Measurements from ENCODE around the gene TIA1.
A peak's percentile ranks its signal among the peaks of the same experiment; 100 is the strongest.
"Not testable (repeated sequence)": the region's sequence is repeated elsewhere in the genome, so short reads cannot be mapped to it uniquely, and the experiment has no call there.

Gene TIA1

DNA sequence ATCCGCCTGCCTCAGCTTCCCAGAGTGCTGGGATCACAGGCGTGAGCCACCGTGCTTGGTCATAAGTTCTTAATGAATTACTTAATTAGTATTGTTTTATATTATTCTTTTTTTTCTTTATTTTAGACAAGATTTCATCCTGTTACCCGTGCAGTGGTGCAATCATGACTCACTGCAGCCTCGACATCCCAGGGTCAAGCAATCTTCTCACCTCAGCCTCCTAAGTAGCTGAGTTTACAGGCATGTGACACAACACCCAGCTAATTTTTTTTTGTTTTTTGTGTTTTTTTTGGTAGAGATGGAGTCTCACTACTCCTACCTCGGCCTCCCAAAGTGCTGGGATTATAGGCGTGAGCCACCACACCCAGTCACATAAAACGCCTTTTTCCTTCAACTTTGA, 74.9 kb downstream of the TIA1 start:
- Histone ChIP-seq H3K9me3 (replicated peaks; ENCODE audit: insufficient read depth, low read length) (no peaks in the 10 kb centered on the region), H2AFZ (ENCODE audit: low read length) (no peak overlapping the region), H3K4me1 (ENCODE audit: low read length) (no peaks in the 10 kb centered on the region), H3K9ac (ENCODE audit: low read length) (no peak overlapping the region), H4K20me1 (ENCODE audit: insufficient read depth, low read length) (no peaks in the 10 kb centered on the region), H3K27me3 (replicated peaks; ENCODE audit: insufficient read depth, low read length) (no peaks in the 10 kb centered on the region), H3K4me2 (ENCODE audit: low read depth, low read length) (no peak overlapping the region), H3K4me3 (ENCODE audit: low read length) (no peak overlapping the region), H3K27ac (ENCODE audit: low read length) (no peak overlapping the region), H3K9me2 (replicated peaks; ENCODE audit: insufficient read depth, low read length) (no peaks in the 10 kb centered on the region), H3K79me2 (ENCODE audit: low read length) (no peaks in the 10 kb centered on the region), H3K36me3 (replicated peaks; ENCODE audit: insufficient read depth, low read length) (no peaks in the 10 kb centered on the region), H3F3A (ENCODE audit: insufficient read depth, low read length) (no peaks in the 10 kb centered on the region)
- TF ChIP-seq, protein P1, sequence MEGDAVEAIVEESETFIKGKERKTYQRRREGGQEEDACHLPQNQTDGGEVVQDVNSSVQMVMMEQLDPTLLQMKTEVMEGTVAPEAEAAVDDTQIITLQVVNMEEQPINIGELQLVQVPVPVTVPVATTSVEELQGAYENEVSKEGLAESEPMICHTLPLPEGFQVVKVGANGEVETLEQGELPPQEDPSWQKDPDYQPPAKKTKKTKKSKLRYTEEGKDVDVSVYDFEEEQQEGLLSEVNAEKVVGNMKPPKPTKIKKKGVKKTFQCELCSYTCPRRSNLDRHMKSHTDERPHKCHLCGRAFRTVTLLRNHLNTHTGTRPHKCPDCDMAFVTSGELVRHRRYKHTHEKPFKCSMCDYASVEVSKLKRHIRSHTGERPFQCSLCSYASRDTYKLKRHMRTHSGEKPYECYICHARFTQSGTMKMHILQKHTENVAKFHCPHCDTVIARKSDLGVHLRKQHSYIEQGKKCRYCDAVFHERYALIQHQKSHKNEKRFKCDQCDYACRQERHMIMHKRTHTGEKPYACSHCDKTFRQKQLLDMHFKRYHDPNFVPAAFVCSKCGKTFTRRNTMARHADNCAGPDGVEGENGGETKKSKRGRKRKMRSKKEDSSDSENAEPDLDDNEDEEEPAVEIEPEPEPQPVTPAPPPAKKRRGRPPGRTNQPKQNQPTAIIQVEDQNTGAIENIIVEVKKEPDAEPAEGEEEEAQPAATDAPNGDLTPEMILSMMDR (IDR thresholded peaks at IDR 0.05; ENCODE audit: low read length): no peak
- TF ChIP-seq EZH2 (optimal IDR thresholded peaks at IDR 0.05; ENCODE audit: low read depth, low read length): no peak
- TF ChIP-seq EZH2phosphoT487 (IDR thresholded peaks at IDR 0.05; ENCODE audit: low read length): no peak
- DNase-seq: no peak

DNA sequence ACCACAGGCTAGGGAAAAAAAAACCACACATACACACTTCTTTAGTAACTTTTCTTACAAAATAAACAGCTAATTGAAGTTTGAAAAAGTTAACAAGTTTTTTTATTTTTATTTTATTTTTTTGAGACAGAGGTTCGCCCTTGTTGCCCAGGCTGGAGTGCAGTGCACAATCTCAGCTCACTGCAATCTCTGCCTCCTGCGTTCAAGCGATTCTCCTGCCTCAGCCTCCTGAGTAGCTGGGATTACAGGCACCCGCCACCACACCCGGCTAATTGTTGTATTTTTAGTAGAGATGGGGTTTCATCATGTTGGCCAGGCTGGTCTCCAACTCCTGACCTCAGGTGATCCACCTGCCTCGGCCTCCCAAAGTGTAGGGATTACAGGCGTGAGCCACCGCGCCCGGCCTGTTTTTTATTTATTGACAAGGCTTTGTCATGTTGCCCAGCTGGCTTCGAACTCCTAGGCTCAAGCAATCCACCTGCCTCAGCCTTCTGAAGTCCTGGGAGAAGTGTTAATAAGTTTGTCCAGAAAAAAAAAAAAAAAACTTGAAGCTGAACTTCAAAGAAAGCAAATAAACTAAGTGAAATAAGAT, 78.7 kb downstream of the TIA1 start:
- not testable (repeated sequence) for H3F3A ChIP-seq (ENCODE audit: insufficient read depth, low read length); H3K4me3 ChIP-seq (ENCODE audit: low read length); DNase-seq; H3K79me2 ChIP-seq (ENCODE audit: low read length); H3K4me2 ChIP-seq (ENCODE audit: low read depth, low read length); H2AFZ ChIP-seq (ENCODE audit: low read length); H3K9ac ChIP-seq (ENCODE audit: low read length); H4K20me1 ChIP-seq (ENCODE audit: insufficient read depth, low read length); H3K4me1 ChIP-seq (ENCODE audit: low read length); H3K27me3 ChIP-seq (replicated peaks; ENCODE audit: insufficient read depth, low read length); H3K9me3 ChIP-seq (replicated peaks; ENCODE audit: insufficient read depth, low read length); H3K36me3 ChIP-seq (replicated peaks; ENCODE audit: insufficient read depth, low read length); H3K9me2 ChIP-seq (replicated peaks; ENCODE audit: insufficient read depth, low read length); H3K27ac ChIP-seq (ENCODE audit: low read length)

DNA sequence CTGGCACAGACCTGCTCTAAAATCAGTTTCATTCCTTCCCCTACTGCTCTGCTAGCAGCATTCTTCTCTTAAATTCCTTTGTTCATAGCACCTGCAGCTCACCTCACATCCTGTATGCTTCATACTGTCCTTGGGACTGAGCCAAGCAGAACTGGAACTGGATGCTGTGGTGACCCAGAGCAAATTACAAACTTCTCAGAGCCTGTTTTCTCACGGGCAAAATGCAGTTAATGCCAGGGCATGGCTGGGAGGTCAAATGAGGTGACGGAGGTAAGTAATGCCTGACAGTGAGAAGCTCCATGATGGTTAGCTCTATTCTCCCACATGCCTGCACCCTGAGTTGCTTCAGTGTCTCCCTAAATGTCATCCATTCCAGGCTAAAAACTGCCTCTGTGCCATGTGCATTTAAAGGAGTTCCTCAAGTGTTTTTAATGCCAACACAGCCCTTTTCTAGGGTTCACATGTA, 87.3 kb downstream of the TIA1 start:
- peak overlapping the region; percentile 47 for H2AFZ ChIP-seq (ENCODE audit: low read length)
- H3K9ac ChIP-seq (ENCODE audit: low read length): peak overlapping the region; percentile 58; the same call in 1 of the 2 replicates
- H3K4me2 ChIP-seq (ENCODE audit: low read depth, low read length): peak overlapping the region; percentile 76
- H3K9me3 ChIP-seq (replicated peaks; ENCODE audit: insufficient read depth, low read length): no peaks in the 10 kb centered on the region
- H3K36me3 ChIP-seq (replicated peaks; ENCODE audit: insufficient read depth, low read length): 0 out of 2 replicates have a peak, but pooled peaks cover 2% of the 10 kb centered on the region
- H4K20me1 ChIP-seq (ENCODE audit: insufficient read depth, low read length): no peaks in the 10 kb centered on the region
- peak; percentile 91 for DNase-seq
- no peaks in the 10 kb centered on the region for H3K27me3 ChIP-seq (replicated peaks; ENCODE audit: insufficient read depth, low read length)
- H3K9me2 ChIP-seq (replicated peaks; ENCODE audit: insufficient read depth, low read length): no peaks in the 10 kb centered on the region
- TF ChIP-seq, protein P1 (IDR thresholded peaks at IDR 0.05; ENCODE audit: low read length): no peak
- no peak for TF ChIP-seq EZH2phosphoT487 (IDR thresholded peaks at IDR 0.05; ENCODE audit: low read length)
- TF ChIP-seq EZH2 (optimal IDR thresholded peaks at IDR 0.05; ENCODE audit: low read depth, low read length): no peak
- H3F3A ChIP-seq (ENCODE audit: insufficient read depth, low read length): peaks cover 26% of the 10 kb centered on the region
- peak overlapping the region; percentile 2; the same call in 1 of the 2 replicates for H3K4me3 ChIP-seq (ENCODE audit: low read length)
- H3K27ac ChIP-seq (ENCODE audit: low read length): peak overlapping the region; percentile 83
- H3K4me1 ChIP-seq (ENCODE audit: low read length): peaks cover 13% of the 10 kb centered on the region
- no peaks in the 10 kb centered on the region for H3K79me2 ChIP-seq (ENCODE audit: low read length)

DNA sequence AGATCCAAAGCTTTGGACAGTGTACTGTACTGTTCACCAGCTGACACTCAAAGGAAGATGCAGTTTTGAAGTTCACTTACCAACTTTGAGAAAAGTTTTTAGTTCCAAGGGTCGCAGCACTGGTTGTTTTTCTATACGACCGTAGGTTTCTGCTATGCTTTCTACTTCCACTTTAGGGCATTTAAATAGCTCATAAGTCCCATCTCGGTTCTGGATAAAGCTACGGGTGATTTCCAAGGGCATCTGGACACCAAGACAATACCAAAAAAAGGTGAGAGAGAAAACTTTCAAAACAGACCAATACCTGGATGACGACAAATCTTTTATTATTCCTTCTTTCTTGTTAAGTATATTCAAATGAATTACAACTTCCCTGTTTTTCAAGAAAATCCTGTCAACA, 87.9 kb downstream of the TIA1 start:
- TF ChIP-seq, protein P1 (IDR thresholded peaks at IDR 0.05; ENCODE audit: low read length): no peak
- TF ChIP-seq EZH2 (optimal IDR thresholded peaks at IDR 0.05; ENCODE audit: low read depth, low read length): no peak
- TF ChIP-seq EZH2phosphoT487 (IDR thresholded peaks at IDR 0.05; ENCODE audit: low read length): no peak
- H4K20me1 ChIP-seq (ENCODE audit: insufficient read depth, low read length): no peaks in the 10 kb centered on the region
- DNase-seq: peak; percentile 34
- peak overlapping the region; percentile 83 for H3K27ac ChIP-seq (ENCODE audit: low read length)
- 0 out of 2 replicates have a peak, but pooled peaks cover 2% of the 10 kb centered on the region for H3K36me3 ChIP-seq (replicated peaks; ENCODE audit: insufficient read depth, low read length)
- H3K9me2 ChIP-seq (replicated peaks; ENCODE audit: insufficient read depth, low read length): no peaks in the 10 kb centered on the region
- H3F3A ChIP-seq (ENCODE audit: insufficient read depth, low read length): peaks cover 26% of the 10 kb centered on the region
- no peaks in the 10 kb centered on the region for H3K27me3 ChIP-seq (replicated peaks; ENCODE audit: insufficient read depth, low read length)
- H3K79me2 ChIP-seq (ENCODE audit: low read length): no peaks in the 10 kb centered on the region
- H3K4me1 ChIP-seq (ENCODE audit: low read length): peaks cover 13% of the 10 kb centered on the region
- peak overlapping the region; percentile 58 for H3K9ac ChIP-seq (ENCODE audit: low read length)
- H3K4me2 ChIP-seq (ENCODE audit: low read depth, low read length): peak overlapping the region; percentile 76
- peak overlapping the region; percentile 32 for H3K4me3 ChIP-seq (ENCODE audit: low read length)
- H3K9me3 ChIP-seq (replicated peaks; ENCODE audit: insufficient read depth, low read length): no peaks in the 10 kb centered on the region
- H2AFZ ChIP-seq (ENCODE audit: low read length): peak overlapping the region; percentile 47

Data from MM.1S (cell line).